GM18873 (cell line): ENCODE data around the gene FOXF1.

ENCODE experiments used
- ATAC-seq: cut with Tn5 transposase; IDR thresholded peaks from one replicate; pipeline ENCODE4 v1.9.1; 2021; ENCODE audit warnings: mild to moderate bottlenecking, moderate library complexity, moderate number of reproducible peaks; ENCODE audit not compliant: unreplicated experiment, low FRiP score

FOXF1 gene

GRCh38 chr16:86515777-86516622 lies 5.7 kb downstream of the FOXF1 start:
- no peak for ATAC-seq

GRCh38 chr16:86516623-86517003 lies 6.3 kb downstream of the FOXF1 start:
- no peak for ATAC-seq

- ATAC-seq: no peak
Measured at GRCh38 chr16:86517033-86517432, 6.7 kb downstream of the FOXF1 start.

GRCh38 chr16:86517652-86518258 lies 7.4 kb downstream of the FOXF1 start:
- no peak for ATAC-seq

GRCh38 chr16:86519007-86519648 lies 8.8 kb downstream of the FOXF1 start:
- no peak for ATAC-seq

- ATAC-seq: no peak
Measured at GRCh38 chr16:86519649-86520316, 9.5 kb downstream of the FOXF1 start.

GRCh38 chr16:86520317-86521210 lies 10.2 kb downstream of the FOXF1 start:
- ATAC-seq: no peak

GRCh38 chr16:86521236-86522197 lies 11.2 kb downstream of the FOXF1 start:
- ATAC-seq: no peak

GRCh38 chr16:86522634-86523033 lies 12.3 kb downstream of the FOXF1 start:
- ATAC-seq: no peak

GRCh38 chr16:86523166-86523740 lies 12.9 kb downstream of the FOXF1 start:
- no peak for ATAC-seq

- ATAC-seq: no peak
Measured at GRCh38 chr16:86524029-86524428, 13.7 kb downstream of the FOXF1 start.

- ATAC-seq: no peak
Measured at GRCh38 chr16:86525696-86526095, 15.4 kb downstream of the FOXF1 start.

GRCh38 chr16:86527366-86527765 lies 17.0 kb downstream of the FOXF1 start:
- ATAC-seq: no peak

- no peak for ATAC-seq
Measured at GRCh38 chr16:86528061-86528929, 18.0 kb downstream of the FOXF1 start.

GRCh38 chr16:86529160-86529559 lies 18.8 kb downstream of the FOXF1 start:
- no peak for ATAC-seq

- ATAC-seq: no peak
Measured at GRCh38 chr16:86530251-86531190, 20.2 kb downstream of the FOXF1 start.

- no peak for ATAC-seq
Measured at GRCh38 chr16:86531191-86531545, 20.8 kb downstream of the FOXF1 start.
